ENCODE measurements around the gene OR4N2. TPM values are rescaled to one million over a fixed set of nuclear protein-coding genes. Genes with fewer than 3 reads are reported as not detected.
A peak's percentile ranks its signal among the peaks of the same experiment; 100 is the strongest.

OR4N2 gene
- total and polyA plus RNA-seq, 9 of the 15 experiments (the other 6 are each of a cell fraction or from before 2014, with no cell fraction given), result not detected

- POLR2A ChIA-PET, result no interaction called here
- BruUV-seq (replicated peaks), result no TSS peak
Measured at GRCh38 chr14:19873178-19873577, 69.6 kb downstream of the OR4N2 start.

DNA sequence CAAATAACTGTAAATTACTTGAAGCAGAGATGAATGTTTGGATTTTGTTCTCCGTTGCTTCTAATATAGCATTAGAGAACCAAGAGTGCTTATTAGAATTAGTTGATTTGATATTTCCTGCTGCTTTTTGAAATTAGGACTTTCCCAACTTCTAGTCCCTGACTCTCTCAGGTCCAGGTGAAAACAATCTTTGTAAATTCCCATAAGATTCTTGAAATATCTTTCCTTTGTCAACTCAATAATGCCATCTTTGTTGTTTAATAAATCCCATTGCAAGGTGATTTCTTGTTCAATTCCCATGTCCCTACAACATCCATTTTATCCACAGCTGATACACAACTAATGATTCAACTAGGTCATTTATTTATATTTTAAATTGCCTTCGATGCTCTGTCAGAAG lies 71.3 kb downstream of the OR4N2 start, which contains the start of gene OR4K2:
Gene OR4K2 (plus strand): TSS at position 301 of the 400 bp plus-strand sequence. CDS start 1,126 bp downstream, outside the sequence.
- in situ Hi-C loops (cut with MboI), result no loop called here
- POLR2A ChIA-PET, result no interaction called here

More at GRCh38 chr14:19873178-19873577, 69.6 kb downstream of the OR4N2 start:
- CTCF ChIA-PET (ENCODE audit: low intra/inter-chr PET ratio), result no interaction called here
- H3K9ac ChIP-seq (ENCODE audit: insufficient read depth in 1 of 2, low read depth in 2 of 2, low read length in 2 of 2), result no peak overlapping the region
- intact Hi-C loops (cut with micrococcal nuclease) (loop anchor here (10.0 kb wide), 1 partner anchor 68 kb away; the partner anchor contains the start of gene OR4N2), in situ Hi-C loops (cut with MboI) (no loop called here)
- H2AFZ ChIP-seq (ENCODE audit: low read depth, low read length), result peak overlapping the region; percentile 79
- no peak overlapping the region for H3K27ac ChIP-seq (ENCODE audit: extremely low read depth, low read depth, low read length)
- no peaks in the 10 kb centered on the region for H3K27me3 ChIP-seq (ENCODE audit: control insufficient read depth in 2 of 2, insufficient read depth in 2 of 2, low read length in 2 of 2)
- DNase-seq (ENCODE audit: extremely low read depth in 1 of 4, low spot score in 3 of 4) (no peak), FAIRE-seq (peak; percentile 42), ATAC-seq (peak; percentile 40; the same call in 1 of the 3 replicates)
- peak overlapping the region; percentile 7 for H3K4me2 ChIP-seq (ENCODE audit: insufficient read depth, low read length)
- H3K9me1 ChIP-seq (ENCODE audit: control insufficient read depth, insufficient read depth, low read length), result no peaks in the 10 kb centered on the region
- peak overlapping the region; percentile 15 for H3K4me3 ChIP-seq
- TF ChIP-seq SAP30 (IDR thresholded peaks at IDR 0.05; ENCODE audit: borderline replicate concordance, insufficient read depth, low read depth, low read length, poor library complexity, severe bottlenecking) (no peak), ZC3H11A (IDR thresholded peaks at IDR 0.05; ENCODE audit: low read depth, low read length) (no peak), KDM1A (IDR thresholded peaks at IDR 0.05) (no peak), BACH1 (tag; IDR thresholded peaks at IDR 0.05) (no peak)
- H3K9me3 ChIP-seq (replicated peaks; ENCODE audit: control insufficient read depth, insufficient read depth, low read depth, low read length), result no peaks in the 10 kb centered on the region
- H3K79me2 ChIP-seq (ENCODE audit: control insufficient read depth, insufficient read depth, low read length), result no peaks in the 10 kb centered on the region
- WGBS (ENCODE audit: insufficient coverage, low coverage, missing lambda C conversion rate), result 11% methylated on average over 6 of the region's 6 CpGs
- H3K36me3 ChIP-seq (ENCODE audit: control insufficient read depth, insufficient read depth, low read length), result no peaks in the 10 kb centered on the region
- H3K4me1 ChIP-seq (replicated peaks in 1 of 2; ENCODE audit: control insufficient read depth in 2 of 2, insufficient read depth in 2 of 2, low read length in 2 of 2), result no peaks in the 10 kb centered on the region
- H4K20me1 ChIP-seq (replicated peaks; ENCODE audit: control insufficient read depth, insufficient read depth, low read length), result no peaks in the 10 kb centered on the region

More for the DNA sequence above, 71.3 kb downstream of the OR4N2 start, which contains the start of gene OR4K2:
- ATAC-seq (no peak), FAIRE-seq (no peak), DNase-seq (ENCODE audit: extremely low read depth in 1 of 4, low spot score in 3 of 4) (no peak)
- H3K36me3 ChIP-seq (ENCODE audit: control insufficient read depth, insufficient read depth, low read length), result no peaks in the 10 kb centered on the region
- no peaks in the 10 kb centered on the region for H3K27me3 ChIP-seq (ENCODE audit: control insufficient read depth in 2 of 2, insufficient read depth in 2 of 2, low read length in 2 of 2)
- no peaks in the 10 kb centered on the region for H4K20me1 ChIP-seq (replicated peaks; ENCODE audit: control insufficient read depth, insufficient read depth, low read length)
- H3K79me2 ChIP-seq (ENCODE audit: control insufficient read depth, insufficient read depth, low read length), result no peaks in the 10 kb centered on the region
- CTCF ChIA-PET (ENCODE audit: low intra/inter-chr PET ratio), result interaction anchor here (0.5 kb wide), 1 partner anchor 39 kb away, joined by 3 read pairs; no protein-coding TSS in a partner anchor
- intact Hi-C loops (cut with micrococcal nuclease), result loop anchor here (10.0 kb wide), 1 partner anchor 70 kb away; the partner anchor contains the start of gene OR4N2
- no peaks in the 10 kb centered on the region for H3K4me1 ChIP-seq (replicated peaks in 1 of 2; ENCODE audit: control insufficient read depth in 2 of 2, insufficient read depth in 2 of 2, low read length in 2 of 2)
- no peaks in the 10 kb centered on the region for H3K9me3 ChIP-seq (replicated peaks; ENCODE audit: control insufficient read depth, insufficient read depth, low read depth, low read length)
- H3K9ac ChIP-seq (ENCODE audit: insufficient read depth in 1 of 2, low read depth in 2 of 2, low read length in 2 of 2), result no peak within 1 kb of the TSS
- no peak within 1 kb of the TSS for H2AFZ ChIP-seq (ENCODE audit: low read depth, low read length)
- no peak within 1 kb of the TSS for H3K4me3 ChIP-seq
- no peak within 1 kb of the TSS for H3K27ac ChIP-seq (ENCODE audit: extremely low read depth, low read depth, low read length)
- no peak within 1 kb of the TSS for H3K4me2 ChIP-seq (ENCODE audit: insufficient read depth, low read length)
- H3K9me1 ChIP-seq (ENCODE audit: control insufficient read depth, insufficient read depth, low read length), result no peaks in the 10 kb centered on the region
- BruUV-seq (replicated peaks), result no TSS peak
- no peak for TF ChIP-seq ZNF408 (CRISPR knock-in tag; IDR thresholded peaks at IDR 0.05; ENCODE audit: low read depth)
- no peak for TF ChIP-seq NFE2L1 (tag; IDR thresholded peaks at IDR 0.05; ENCODE audit: borderline replicate concordance, low read depth)
- no peak for TF ChIP-seq RAD21 (CRISPR knock-in tag; conservative IDR thresholded peaks at IDR 0.05 in 1 of 2, IDR thresholded peaks at IDR 0.05 in 1 of 2)
- TF ChIP-seq SIN3B (IDR thresholded peaks at IDR 0.05; ENCODE audit: low read depth), result no peak
- TF ChIP-seq CTBP1 (IDR thresholded peaks at IDR 0.05; ENCODE audit: borderline replicate concordance), result no peak
- TF ChIP-seq RCOR1 (IDR thresholded peaks at IDR 0.05; ENCODE audit: borderline replicate concordance in 1 of 2, low read depth in 2 of 2, low read length in 2 of 2), result no peak
- no peak for TF ChIP-seq PTTG1 (tag; IDR thresholded peaks at IDR 0.05; ENCODE audit: low read depth)
- TF ChIP-seq, protein P1, sequence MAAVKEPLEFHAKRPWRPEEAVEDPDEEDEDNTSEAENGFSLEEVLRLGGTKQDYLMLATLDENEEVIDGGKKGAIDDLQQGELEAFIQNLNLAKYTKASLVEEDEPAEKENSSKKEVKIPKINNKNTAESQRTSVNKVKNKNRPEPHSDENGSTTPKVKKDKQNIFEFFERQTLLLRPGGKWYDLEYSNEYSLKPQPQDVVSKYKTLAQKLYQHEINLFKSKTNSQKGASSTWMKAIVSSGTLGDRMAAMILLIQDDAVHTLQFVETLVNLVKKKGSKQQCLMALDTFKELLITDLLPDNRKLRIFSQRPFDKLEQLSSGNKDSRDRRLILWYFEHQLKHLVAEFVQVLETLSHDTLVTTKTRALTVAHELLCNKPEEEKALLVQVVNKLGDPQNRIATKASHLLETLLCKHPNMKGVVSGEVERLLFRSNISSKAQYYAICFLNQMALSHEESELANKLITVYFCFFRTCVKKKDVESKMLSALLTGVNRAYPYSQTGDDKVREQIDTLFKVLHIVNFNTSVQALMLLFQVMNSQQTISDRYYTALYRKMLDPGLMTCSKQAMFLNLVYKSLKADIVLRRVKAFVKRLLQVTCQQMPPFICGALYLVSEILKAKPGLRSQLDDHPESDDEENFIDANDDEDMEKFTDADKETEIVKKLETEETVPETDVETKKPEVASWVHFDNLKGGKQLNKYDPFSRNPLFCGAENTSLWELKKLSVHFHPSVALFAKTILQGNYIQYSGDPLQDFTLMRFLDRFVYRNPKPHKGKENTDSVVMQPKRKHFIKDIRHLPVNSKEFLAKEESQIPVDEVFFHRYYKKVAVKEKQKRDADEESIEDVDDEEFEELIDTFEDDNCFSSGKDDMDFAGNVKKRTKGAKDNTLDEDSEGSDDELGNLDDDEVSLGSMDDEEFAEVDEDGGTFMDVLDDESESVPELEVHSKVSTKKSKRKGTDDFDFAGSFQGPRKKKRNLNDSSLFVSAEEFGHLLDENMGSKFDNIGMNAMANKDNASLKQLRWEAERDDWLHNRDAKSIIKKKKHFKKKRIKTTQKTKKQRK (IDR thresholded peaks at IDR 0.05; ENCODE audit: borderline replicate concordance, low read depth, low read length), result no peak
- 6% methylated on average over 2 of the region's 2 CpGs for WGBS (ENCODE audit: insufficient coverage, low coverage, missing lambda C conversion rate)

Measured in K562 (cell line).